HUES6 (cell line): ENCODE measurements around the gene SLC12A2.

Source experiments
- H3K27ac ChIP-seq: 2 replicates; pipeline ENCODE4 v1.7.0; 2013; ENCODE audit warnings: low read depth, mild to moderate bottlenecking, low read length, inconsistent platforms
- H3K27me3 ChIP-seq: 2 replicates; pipeline ENCODE4 v1.6.1; 2013; ENCODE audit warnings: low read length; ENCODE audit not compliant: control insufficient read depth, insufficient read depth
- H3K36me3 ChIP-seq: 2 replicates; pipeline ENCODE4 v1.6.1; 2013; ENCODE audit warnings: low read length; ENCODE audit not compliant: control insufficient read depth, insufficient read depth
- H3K4me1 ChIP-seq: 2 replicates; pipeline ENCODE4 v1.6.1; 2013; ENCODE audit warnings: low read length; ENCODE audit not compliant: control insufficient read depth, insufficient read depth
- H3K4me3 ChIP-seq: 2 replicates; pipeline ENCODE4 v1.5.1; 2013; ENCODE audit warnings: low read depth, low read length
- H3K9ac ChIP-seq: one replicate; pipeline ENCODE4 v1.6.1; 2013; ENCODE audit warnings: mild to moderate bottlenecking, low read length
- H3K9me3 ChIP-seq: 2 replicates; pipeline ENCODE4 v1.6.1; 2013; ENCODE audit warnings: low read depth, low read length; ENCODE audit not compliant: control insufficient read depth, insufficient read depth

The SLC12A2 gene

DNA sequence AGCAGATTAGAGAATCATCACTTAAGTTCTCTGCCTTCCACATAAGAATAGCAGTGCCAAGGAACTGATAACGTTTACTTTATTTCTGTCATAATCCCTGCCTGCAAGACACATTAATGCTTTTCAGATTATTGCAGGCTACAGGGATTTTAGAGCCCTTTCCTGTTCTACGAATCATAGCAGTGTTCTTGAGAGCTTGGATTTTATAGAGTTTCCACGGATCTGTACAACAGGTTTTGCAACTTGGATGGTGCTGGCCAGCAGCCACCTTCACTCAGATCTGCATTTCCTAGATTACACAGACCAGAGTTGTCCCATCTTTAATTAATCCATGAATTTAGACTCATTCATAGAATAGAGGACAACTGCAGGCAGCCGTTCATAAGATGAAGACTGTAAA lies 38.1 kb downstream of the SLC12A2 start:
- Histone ChIP-seq H3K9me3 (no peaks in the 10 kb centered on the region), H3K4me1 (no peaks in the 10 kb centered on the region), H3K4me3 (no peak overlapping the region), H3K27ac (no peak overlapping the region), H3K27me3 (no peaks in the 10 kb centered on the region), H3K36me3 (peaks cover 2% of the 10 kb centered on the region; the same call in 1 of the 2 replicates), H3K9ac (no peak overlapping the region)

GRCh38 chr5:128123936-128124335 lies 40.4 kb downstream of the SLC12A2 start:
- Histone ChIP-seq H3K9me3 (no peaks in the 10 kb centered on the region), H3K4me1 (no peaks in the 10 kb centered on the region), H3K27me3 (no peaks in the 10 kb centered on the region), H3K27ac (no peak overlapping the region), H3K9ac (no peak overlapping the region), H3K4me3 (no peak overlapping the region), H3K36me3 (no peaks in the 10 kb centered on the region)

DNA sequence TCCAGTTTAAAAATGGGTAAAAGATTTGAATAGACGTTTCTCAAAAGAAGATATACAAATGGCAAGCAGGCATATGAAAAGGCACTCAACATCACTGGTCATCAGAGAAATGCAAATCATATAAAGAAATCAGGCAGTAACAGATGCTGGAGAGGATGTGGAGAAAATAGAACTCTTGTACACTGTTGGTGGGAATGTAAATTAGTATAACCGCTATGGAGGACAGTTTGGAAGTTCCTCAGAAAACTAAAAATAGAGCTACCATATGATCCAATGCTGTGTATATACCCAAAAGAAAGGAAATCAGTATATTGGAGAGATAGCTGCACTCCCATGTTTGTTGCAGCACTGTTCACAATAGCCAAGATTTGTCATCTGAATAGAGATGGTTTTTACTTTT lies 42.7 kb downstream of the SLC12A2 start:
- Histone ChIP-seq H3K9ac (no peak overlapping the region), H3K27ac (no peak overlapping the region), H3K9me3 (no peaks in the 10 kb centered on the region), H3K27me3 (no peaks in the 10 kb centered on the region), H3K36me3 (no peaks in the 10 kb centered on the region), H3K4me3 (no peak overlapping the region), H3K4me1 (no peaks in the 10 kb centered on the region)

GRCh38 chr5:128132499-128132898 lies 48.9 kb downstream of the SLC12A2 start:
- no peaks in the 10 kb centered on the region for H3K36me3 ChIP-seq
- H3K27me3 ChIP-seq: no peaks in the 10 kb centered on the region
- no peak overlapping the region for H3K9ac ChIP-seq
- no peaks in the 10 kb centered on the region for H3K4me1 ChIP-seq
- no peak overlapping the region for H3K27ac ChIP-seq
- H3K4me3 ChIP-seq: no peak overlapping the region
- H3K9me3 ChIP-seq: no peaks in the 10 kb centered on the region

DNA sequence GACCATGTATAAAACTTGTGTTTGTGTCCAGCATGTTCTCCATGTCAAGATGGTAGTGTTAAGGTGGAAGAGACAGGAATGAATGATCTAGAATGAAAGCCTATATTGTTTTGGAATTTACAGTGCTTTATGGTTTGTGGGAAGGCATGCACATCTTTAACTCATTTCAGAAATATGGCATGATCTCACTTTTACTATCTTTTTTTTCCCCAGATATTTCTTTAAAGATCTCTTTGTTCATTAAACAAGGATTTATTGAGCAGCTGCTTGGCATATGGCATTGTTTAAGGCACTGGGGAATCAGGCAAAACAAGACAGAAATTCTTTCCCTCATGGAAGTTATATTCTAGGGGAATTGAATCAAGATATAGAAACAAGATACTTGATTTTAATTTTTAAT lies 51.7 kb downstream of the SLC12A2 start:
- H3K4me1 ChIP-seq: no peaks in the 10 kb centered on the region

DNA sequence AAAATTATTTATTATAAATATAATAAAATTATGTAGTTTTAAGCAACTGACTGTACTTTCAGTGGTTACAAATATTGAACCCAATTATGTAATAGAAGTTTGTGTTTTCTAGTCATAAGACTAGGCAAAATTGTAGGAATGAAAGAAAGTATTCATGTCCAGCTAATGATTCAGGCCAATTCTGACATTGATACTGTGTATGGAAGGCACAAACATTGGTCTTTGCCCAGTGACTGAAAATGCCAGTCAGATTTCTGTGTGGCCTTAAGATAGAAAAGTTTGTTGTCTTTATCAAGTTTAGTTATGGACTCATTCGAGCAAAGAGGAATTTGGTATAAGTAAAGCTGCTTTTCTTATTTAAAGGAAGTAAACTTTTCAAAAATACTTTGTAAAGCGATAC lies 60.3 kb downstream of the SLC12A2 start:
- Histone ChIP-seq H3K27me3 (no peaks in the 10 kb centered on the region), H3K27ac (no peak overlapping the region), H3K9ac (no peak overlapping the region), H3K9me3 (no peaks in the 10 kb centered on the region), H3K4me1 (no peaks in the 10 kb centered on the region), H3K36me3 (no peaks in the 10 kb centered on the region), H3K4me3 (no peak overlapping the region)

More for the DNA sequence above, 51.7 kb downstream of the SLC12A2 start:
- Histone ChIP-seq H3K4me3 (no peak overlapping the region), H3K27ac (no peak overlapping the region), H3K9me3 (no peaks in the 10 kb centered on the region), H3K9ac (no peak overlapping the region), H3K36me3 (no peaks in the 10 kb centered on the region), H3K27me3 (no peaks in the 10 kb centered on the region)

DNA sequence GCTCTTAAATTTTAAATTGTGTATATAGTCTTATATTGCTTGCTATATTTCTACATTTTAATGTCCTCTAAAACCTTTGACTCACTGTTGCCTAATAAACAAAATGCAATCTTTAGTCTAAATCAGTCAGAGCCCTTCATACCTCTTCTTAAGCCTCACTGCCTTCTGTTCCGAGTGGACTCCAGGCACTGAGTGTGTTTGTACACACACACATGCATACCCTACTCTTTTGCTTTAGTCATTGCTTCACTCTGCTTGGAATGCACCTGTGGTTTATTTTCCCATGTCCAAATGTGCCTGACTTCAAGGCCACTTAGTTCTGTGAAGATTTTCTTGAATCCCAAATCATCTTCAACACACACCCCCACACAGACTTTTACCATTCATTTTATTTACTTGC lies 60.9 kb downstream of the SLC12A2 start:
- Histone ChIP-seq H3K4me3 (no peak overlapping the region), H3K9me3 (no peaks in the 10 kb centered on the region), H3K9ac (no peak overlapping the region), H3K36me3 (no peaks in the 10 kb centered on the region), H3K27ac (no peak overlapping the region), H3K4me1 (no peaks in the 10 kb centered on the region), H3K27me3 (no peaks in the 10 kb centered on the region)

DNA sequence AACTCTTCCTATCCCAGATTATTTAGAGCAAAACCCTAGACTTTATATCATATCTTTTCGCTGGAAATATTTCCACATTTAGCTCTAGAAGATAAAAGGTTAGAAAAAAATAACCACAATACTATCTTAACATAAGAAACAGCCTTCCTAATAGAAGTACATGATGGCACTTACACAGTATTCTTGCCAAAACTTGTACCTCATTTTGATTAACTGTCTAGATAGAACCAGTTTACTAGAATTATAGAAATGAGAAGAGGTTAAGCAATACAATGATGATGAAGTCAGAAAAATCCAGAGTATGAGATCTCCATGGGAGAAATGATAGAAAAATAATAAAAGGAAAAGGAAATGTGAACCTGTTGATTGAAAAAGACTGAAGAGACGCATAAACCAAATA lies 63.1 kb downstream of the SLC12A2 start:
- Histone ChIP-seq H3K4me1 (no peaks in the 10 kb centered on the region), H3K27ac (no peak overlapping the region), H3K27me3 (no peaks in the 10 kb centered on the region), H3K36me3 (no peaks in the 10 kb centered on the region), H3K9ac (no peak overlapping the region), H3K4me3 (no peak overlapping the region), H3K9me3 (no peaks in the 10 kb centered on the region)

DNA sequence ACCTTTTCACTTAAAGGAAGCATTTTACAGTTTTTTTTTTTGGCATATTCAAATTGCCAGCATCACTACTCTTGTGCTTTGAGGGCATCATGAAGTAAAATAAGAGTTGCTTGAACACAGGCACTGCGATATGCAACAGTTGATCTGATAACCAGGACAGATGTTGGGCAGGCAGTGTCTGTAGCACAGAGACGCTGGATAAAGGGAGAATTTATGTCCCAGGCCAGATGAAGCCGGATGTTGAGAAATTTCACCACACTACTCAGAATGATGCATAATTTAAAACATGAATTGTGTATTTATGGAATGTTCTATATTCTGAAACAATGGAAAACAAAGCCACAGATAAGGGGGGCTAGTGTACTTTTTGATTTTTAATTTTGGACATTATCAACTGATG lies 71.4 kb downstream of the SLC12A2 start:
- H3K4me3 ChIP-seq: no peak overlapping the region
- peaks cover 2% of the 10 kb centered on the region; the same call in 1 of the 2 replicates for H3K36me3 ChIP-seq
- H3K27ac ChIP-seq: no peak overlapping the region
- H3K27me3 ChIP-seq: no peaks in the 10 kb centered on the region
- no peaks in the 10 kb centered on the region for H3K4me1 ChIP-seq
- H3K9me3 ChIP-seq: no peaks in the 10 kb centered on the region
- H3K9ac ChIP-seq: no peak overlapping the region

DNA sequence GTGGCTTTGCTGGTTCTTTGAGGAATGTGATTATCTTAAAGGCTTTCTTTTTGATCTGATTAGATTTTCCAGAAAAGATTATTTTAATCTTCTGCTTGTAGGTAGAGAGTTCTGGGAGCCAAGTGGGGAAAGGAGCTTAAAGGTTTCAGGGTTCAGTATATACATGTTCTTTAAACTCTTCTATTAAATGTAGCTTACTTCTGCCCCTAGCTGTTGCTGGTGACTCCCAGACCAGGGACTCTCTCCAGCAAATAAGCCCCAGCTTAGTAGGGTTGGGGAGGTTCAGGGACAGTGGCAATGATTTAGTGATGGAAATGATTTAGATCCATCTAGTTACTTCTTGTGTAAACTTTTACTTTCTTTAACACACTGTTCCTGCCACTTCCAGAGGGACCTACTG lies 72.2 kb downstream of the SLC12A2 start:
- no peak overlapping the region for H3K9ac ChIP-seq
- peaks cover 2% of the 10 kb centered on the region; the same call in 1 of the 2 replicates for H3K36me3 ChIP-seq
- no peak overlapping the region for H3K27ac ChIP-seq
- H3K9me3 ChIP-seq: no peaks in the 10 kb centered on the region
- H3K4me1 ChIP-seq: no peaks in the 10 kb centered on the region
- no peaks in the 10 kb centered on the region for H3K27me3 ChIP-seq
- H3K4me3 ChIP-seq: no peak overlapping the region

GRCh38 chr5:128156521-128156920 lies 73.0 kb downstream of the SLC12A2 start:
- no peak overlapping the region for H3K27ac ChIP-seq
- H3K4me1 ChIP-seq: no peaks in the 10 kb centered on the region
- H3K36me3 ChIP-seq: peaks cover 2% of the 10 kb centered on the region; the same call in 1 of the 2 replicates
- no peak overlapping the region for H3K9ac ChIP-seq
- H3K27me3 ChIP-seq: no peaks in the 10 kb centered on the region
- H3K9me3 ChIP-seq: no peaks in the 10 kb centered on the region
- H3K4me3 ChIP-seq: no peak overlapping the region

- Histone ChIP-seq H3K9ac (no peak overlapping the region), H3K36me3 (no peaks in the 10 kb centered on the region)
These were observed 74.8 kb downstream of the SLC12A2 start for GRCh38 chr5:128158342-128158741.

More at GRCh38 chr5:128158342-128158741, 74.8 kb downstream of the SLC12A2 start:
- H3K27ac ChIP-seq: no peak overlapping the region
- H3K27me3 ChIP-seq: no peaks in the 10 kb centered on the region
- H3K4me3 ChIP-seq: no peak overlapping the region
- H3K9me3 ChIP-seq: no peaks in the 10 kb centered on the region
- H3K4me1 ChIP-seq: no peaks in the 10 kb centered on the region
